K562 (cell line): ENCODE measurements around the gene POLD2. TPM values are rescaled to one million over a fixed set of nuclear protein-coding genes. Genes with fewer than 3 reads are reported as not detected.

Source experiments
- ATAC-seq: fragments of 200-7000 bp; cut with Tn5 transposase; 3 replicates; pipeline ENCODE4 v1.9.1; 2020; ENCODE audit warnings: moderate library complexity
- BruUV-seq: library from RNA; stranded (reverse); fragments of 400-500 nt; replicated peaks from 2 replicates; lab custom pipeline; 2021; lab: Mats Ljungman, UMichigan
- CTCF ChIA-PET: fragments of 300-600 bp; formaldehyde crosslinking; extraction: SDS; loops from one replicate; lab custom pipeline; 2021; ENCODE audit warnings: low intra/inter-chr PET ratio; lab: Yijun Ruan, JAX
- POLR2A ChIA-PET: fragments of 300-600, 350-650 bp; sonication (Branson Sonifier 250); formaldehyde crosslinking; extraction: SDS; loops from one replicate; lab custom pipeline; 2021; ENCODE audit warnings: antibody characterized with exemption, inconsistent platforms; lab: Yijun Ruan, JAX
- DNase-seq, 4 experiments: peaks; one replicate each; pipeline versions ENCODE4 v3.0.0 to v3.0.0-alpha.2; 2011 to 2018; ENCODE audit warnings: low spot score in 3 of 4, mixed read lengths in 3 of 4; ENCODE audit errors: extremely low read depth in 1 of 4
- FAIRE-seq: peaks from 2 replicates; lab custom pipeline; 2011; peaks lifted over from hg19 to GRCh38; lab: Jason Lieb, UNC
- H2AFZ ChIP-seq: 2 replicates; pipeline ENCODE4 v1.6.0; 2011; ENCODE audit warnings: low read depth, low read length, control low read depth, inconsistent platforms
- H3K27ac ChIP-seq: fragments of 200-600 bp; 3 replicates; pipeline ENCODE4 v1.8.0; 2011; ENCODE audit warnings: low read depth, mild to moderate bottlenecking, control low read depth, inconsistent platforms, low read length, moderate library complexity, mixed read lengths; ENCODE audit errors: extremely low read depth
- H3K27me3 ChIP-seq, 2 experiments: fragments of 300-600 bp in 1 of 2; 2 replicates in 1 of 2; 3 replicates in 1 of 2; pipeline versions ENCODE4 v1.6.0 to v1.8.0; 2011; ENCODE audit warnings: inconsistent platforms in 2 of 2, low read length in 2 of 2, mild to moderate bottlenecking in 1 of 2, mixed read lengths in 1 of 2, moderate library complexity in 1 of 2; ENCODE audit not compliant: control insufficient read depth in 2 of 2, insufficient read depth in 2 of 2
- H3K36me3 ChIP-seq: fragments of 300-600 bp; 3 replicates; pipeline ENCODE4 v1.8.0; 2011; ENCODE audit warnings: mild to moderate bottlenecking, low read length, inconsistent platforms; ENCODE audit not compliant: control insufficient read depth, insufficient read depth
- H3K4me1 ChIP-seq, 2 experiments: fragments of 200-600 bp in 1 of 2; replicated peaks in 1 of 2; 2 replicates in 1 of 2; 3 replicates in 1 of 2; pipeline versions ENCODE4 v1.5.1 to v1.8.0; 2011; ENCODE audit warnings: inconsistent platforms in 2 of 2, low read length in 2 of 2, mild to moderate bottlenecking in 1 of 2, mixed read lengths in 1 of 2, moderate library complexity in 1 of 2; ENCODE audit not compliant: control insufficient read depth in 2 of 2, insufficient read depth in 2 of 2
- H3K4me2 ChIP-seq: 2 replicates; pipeline ENCODE4 v1.6.1; 2011; ENCODE audit warnings: low read length, control low read depth, inconsistent platforms, mixed read lengths; ENCODE audit not compliant: insufficient read depth
- H3K4me3 ChIP-seq: fragments of 200-600 bp; sonication (generic), shearing (Covaris generic); 2 replicates; pipeline ENCODE4 v1.5.1; 2016; ENCODE audit warnings: control low read depth, inconsistent platforms
- H3K79me2 ChIP-seq: fragments of 200-600 bp; 3 replicates; pipeline ENCODE4 v1.8.0; 2011; ENCODE audit warnings: low read length, inconsistent platforms; ENCODE audit not compliant: control insufficient read depth, insufficient read depth
- H3K9ac ChIP-seq, 2 experiments: 2 replicates each; pipeline versions ENCODE4 v1.6.0 to v1.6.1; 2011; ENCODE audit warnings: low read depth in 2 of 2, low read length in 2 of 2, control low read depth in 1 of 2, inconsistent platforms in 1 of 2, mild to moderate bottlenecking in 1 of 2, mixed read lengths in 1 of 2; ENCODE audit not compliant: insufficient read depth in 1 of 2
- H3K9me1 ChIP-seq: one replicate; pipeline ENCODE4 v1.6.0; 2011; ENCODE audit warnings: inconsistent platforms, mild to moderate bottlenecking, low read length, moderate library complexity; ENCODE audit not compliant: control insufficient read depth, insufficient read depth
- H3K9me3 ChIP-seq: replicated peaks from 2 replicates; pipeline ENCODE4 v1.5.1; 2011; ENCODE audit warnings: low read depth, low read length, inconsistent platforms; ENCODE audit not compliant: control insufficient read depth, insufficient read depth
- H4K20me1 ChIP-seq: replicated peaks from 2 replicates; pipeline ENCODE4 v1.6.1; 2011; ENCODE audit warnings: low read length, inconsistent platforms, mixed read lengths; ENCODE audit not compliant: control insufficient read depth, insufficient read depth
- FOXJ2 ChIP-seq: fragments of 200-800 bp; sonication (Bioruptor generic); IDR thresholded peaks from 2 replicates; pipeline ENCODE4 v1.6.1; 2016; ENCODE audit warnings: missing genetic modification characterization, missing compliant biosample characterization
- JUN ChIP-seq, 2 experiments: sonication (generic) in 1 of 2; formaldehyde crosslinking in 1 of 2; IDR thresholded peaks; 2 replicates each; pipeline versions ENCODE4 v1.6.1 to v1.8.0; 2012 to 2022; ENCODE audit warnings: borderline replicate concordance in 2 of 2, mild to moderate bottlenecking in 2 of 2, improper control_type of control experiment in 1 of 2, low read depth in 1 of 2, low read length in 1 of 2, missing genetic modification reagents in 1 of 2
- NONO ChIP-seq, 2 experiments: fragments of 200-400 bp in 1 of 2; fragments of 450-650 bp in 1 of 2; formaldehyde crosslinking in 1 of 2; IDR thresholded peaks; 2 replicates each; pipeline ENCODE4 v1.6.1; 2017; ENCODE audit warnings: low read depth in 2 of 2, mild to moderate bottlenecking in 2 of 2, moderate library complexity in 2 of 2, low read length in 1 of 2
- SMAD1 ChIP-seq: fragments of 150-350 bp; IDR thresholded peaks from 2 replicates; pipeline ENCODE4 v1.6.1; 2014; ENCODE audit warnings: low read length, low read depth; ENCODE audit not compliant: partially characterized antibody
- TGIF2 ChIP-seq: sonication (generic); formaldehyde crosslinking; IDR thresholded peaks from 2 replicates; pipeline ENCODE4 v1.8.1; 2022; ENCODE audit warnings: mild to moderate bottlenecking, missing genetic modification reagents, moderate library complexity
- WHSC1 ChIP-seq: IDR thresholded peaks from one replicate; pipeline ENCODE4 v1.6.1; 2012; ENCODE audit warnings: low read length, control low read depth, inconsistent platforms
- ZNF778 ChIP-seq: fragments of 450-650 bp; formaldehyde crosslinking; IDR thresholded peaks from 2 replicates; pipeline ENCODE4 v1.4.0; 2020; ENCODE audit warnings: mild to moderate bottlenecking, moderate library complexity
- WGBS: fragments of 100-300 bp; shearing (Covaris generic); methylation state at CpG from one replicate; pipeline ENCODE4 v1.1.6; 2016; ENCODE audit warnings: low coverage, mixed read lengths; ENCODE audit not compliant: insufficient coverage; ENCODE audit errors: missing lambda C conversion rate; 5-methylcytosine and 5-hydroxymethylcytosine counted together
- in situ Hi-C: fragments of 300-500 bp; cut with MboI; formaldehyde crosslinking; loops from 4 replicates; pipeline ENCODE4 v1.15.0; 2018; ENCODE audit warnings: inconsistent platforms, mixed read lengths
- intact Hi-C: fragments of 100-400 bp; cut with micrococcal nuclease; formaldehyde crosslinking; loops from 2 replicates; pipeline ENCODE4 v1.14.2; 2022
- polyA plus RNA-seq, 8 experiments: library from polyadenylated mRNA; depleted of rRNA in 4 of 8; stranded (reverse) in 5 of 8; unstranded in 3 of 8; fragments of >200 nt; fragmentation: Nextera tagmentation in 2 of 8; fragmentation: Illumina TruSeq in 1 of 8; extraction: Ambion mirVana in 2 of 8; extraction: Trizol in 1 of 8; gene quantifications; 2 replicates each; pipeline versions ENCODE4 v1.2.1 to v1.2.3, GENCODE V29; 2011 to 2014; ENCODE audit warnings: inconsistent platforms in 1 of 8, missing spikeins in 1 of 8
- total RNA-seq, 7 experiments: library from RNA; depleted of rRNA in 6 of 7; stranded (reverse); fragments of >200 nt in 6 of 7; fragmentation: Illumina TruSeq in 2 of 7; extraction: Trizol in 2 of 7; gene quantifications; 2 replicates each; pipeline versions ENCODE4 v1.2.1 to v1.2.3, GENCODE V29; 2011 to 2021; ENCODE audit warnings: low replicate concordance in 1 of 7
- TF ChIP-seq, protein P1 (sequence below): fragments of 450-650 bp; IDR thresholded peaks from 2 replicates; pipeline ENCODE4 v1.6.1; 2016; ENCODE audit warnings: low read depth

The POLD2 gene
- total and polyA plus RNA-seq, 9 of the 15 experiments (the other 6 are each of a cell fraction or from before 2014, with no cell fraction given), result 29.7 to 259 (median 225) TPM

- Histone ChIP-seq H3K4me2 (no peak overlapping the region), H2AFZ (no peak overlapping the region; the same call in 1 of the 2 replicates), H3K9ac (no peak overlapping the region), H3K9me1 (no peaks in the 10 kb centered on the region), H3K27me3 (no peaks in the 10 kb centered on the region), H3K27ac (no peak overlapping the region), H3K4me3 (no peak overlapping the region), H4K20me1 (no peaks in the 10 kb centered on the region), H3K9me3 (no peaks in the 10 kb centered on the region), H3K79me2 (no peaks in the 10 kb centered on the region), H3K36me3 (no peaks in the 10 kb centered on the region), H3K4me1 (peaks cover 21 to 67% of the 10 kb centered on the region in 2 experiments)
- intact Hi-C loops, result loop anchor here (5.0 kb wide), 1 partner anchor 47 kb away; no protein-coding TSS in a partner anchor
- CTCF ChIA-PET, result no interaction called here
- ATAC-seq (no peak), DNase-seq (no peak), FAIRE-seq (no peak)
- 68% methylated on average over 18 of the region's 18 CpGs for WGBS
- in situ Hi-C loops, result no loop called here
- TF ChIP-seq TGIF2 (CRISPR knock-in tag) (no peak), NONO (IDR thresholded peaks at IDR 0.05; ENCODE audit: low read depth in 2 of 2, low read length in 1 of 2) (no peak), WHSC1 (no peak), FOXJ2 (tag) (no peak), SMAD1 (no peak), JUN (IDR thresholded peaks at IDR 0.05; ENCODE audit: borderline replicate concordance, low read depth, low read length) (no peak), JUN (CRISPR knock-in tag; IDR thresholded peaks at IDR 0.05; ENCODE audit: borderline replicate concordance) (no peak), ZNF778 (CRISPR knock-in tag) (no peak)
- TF ChIP-seq, protein P1, sequence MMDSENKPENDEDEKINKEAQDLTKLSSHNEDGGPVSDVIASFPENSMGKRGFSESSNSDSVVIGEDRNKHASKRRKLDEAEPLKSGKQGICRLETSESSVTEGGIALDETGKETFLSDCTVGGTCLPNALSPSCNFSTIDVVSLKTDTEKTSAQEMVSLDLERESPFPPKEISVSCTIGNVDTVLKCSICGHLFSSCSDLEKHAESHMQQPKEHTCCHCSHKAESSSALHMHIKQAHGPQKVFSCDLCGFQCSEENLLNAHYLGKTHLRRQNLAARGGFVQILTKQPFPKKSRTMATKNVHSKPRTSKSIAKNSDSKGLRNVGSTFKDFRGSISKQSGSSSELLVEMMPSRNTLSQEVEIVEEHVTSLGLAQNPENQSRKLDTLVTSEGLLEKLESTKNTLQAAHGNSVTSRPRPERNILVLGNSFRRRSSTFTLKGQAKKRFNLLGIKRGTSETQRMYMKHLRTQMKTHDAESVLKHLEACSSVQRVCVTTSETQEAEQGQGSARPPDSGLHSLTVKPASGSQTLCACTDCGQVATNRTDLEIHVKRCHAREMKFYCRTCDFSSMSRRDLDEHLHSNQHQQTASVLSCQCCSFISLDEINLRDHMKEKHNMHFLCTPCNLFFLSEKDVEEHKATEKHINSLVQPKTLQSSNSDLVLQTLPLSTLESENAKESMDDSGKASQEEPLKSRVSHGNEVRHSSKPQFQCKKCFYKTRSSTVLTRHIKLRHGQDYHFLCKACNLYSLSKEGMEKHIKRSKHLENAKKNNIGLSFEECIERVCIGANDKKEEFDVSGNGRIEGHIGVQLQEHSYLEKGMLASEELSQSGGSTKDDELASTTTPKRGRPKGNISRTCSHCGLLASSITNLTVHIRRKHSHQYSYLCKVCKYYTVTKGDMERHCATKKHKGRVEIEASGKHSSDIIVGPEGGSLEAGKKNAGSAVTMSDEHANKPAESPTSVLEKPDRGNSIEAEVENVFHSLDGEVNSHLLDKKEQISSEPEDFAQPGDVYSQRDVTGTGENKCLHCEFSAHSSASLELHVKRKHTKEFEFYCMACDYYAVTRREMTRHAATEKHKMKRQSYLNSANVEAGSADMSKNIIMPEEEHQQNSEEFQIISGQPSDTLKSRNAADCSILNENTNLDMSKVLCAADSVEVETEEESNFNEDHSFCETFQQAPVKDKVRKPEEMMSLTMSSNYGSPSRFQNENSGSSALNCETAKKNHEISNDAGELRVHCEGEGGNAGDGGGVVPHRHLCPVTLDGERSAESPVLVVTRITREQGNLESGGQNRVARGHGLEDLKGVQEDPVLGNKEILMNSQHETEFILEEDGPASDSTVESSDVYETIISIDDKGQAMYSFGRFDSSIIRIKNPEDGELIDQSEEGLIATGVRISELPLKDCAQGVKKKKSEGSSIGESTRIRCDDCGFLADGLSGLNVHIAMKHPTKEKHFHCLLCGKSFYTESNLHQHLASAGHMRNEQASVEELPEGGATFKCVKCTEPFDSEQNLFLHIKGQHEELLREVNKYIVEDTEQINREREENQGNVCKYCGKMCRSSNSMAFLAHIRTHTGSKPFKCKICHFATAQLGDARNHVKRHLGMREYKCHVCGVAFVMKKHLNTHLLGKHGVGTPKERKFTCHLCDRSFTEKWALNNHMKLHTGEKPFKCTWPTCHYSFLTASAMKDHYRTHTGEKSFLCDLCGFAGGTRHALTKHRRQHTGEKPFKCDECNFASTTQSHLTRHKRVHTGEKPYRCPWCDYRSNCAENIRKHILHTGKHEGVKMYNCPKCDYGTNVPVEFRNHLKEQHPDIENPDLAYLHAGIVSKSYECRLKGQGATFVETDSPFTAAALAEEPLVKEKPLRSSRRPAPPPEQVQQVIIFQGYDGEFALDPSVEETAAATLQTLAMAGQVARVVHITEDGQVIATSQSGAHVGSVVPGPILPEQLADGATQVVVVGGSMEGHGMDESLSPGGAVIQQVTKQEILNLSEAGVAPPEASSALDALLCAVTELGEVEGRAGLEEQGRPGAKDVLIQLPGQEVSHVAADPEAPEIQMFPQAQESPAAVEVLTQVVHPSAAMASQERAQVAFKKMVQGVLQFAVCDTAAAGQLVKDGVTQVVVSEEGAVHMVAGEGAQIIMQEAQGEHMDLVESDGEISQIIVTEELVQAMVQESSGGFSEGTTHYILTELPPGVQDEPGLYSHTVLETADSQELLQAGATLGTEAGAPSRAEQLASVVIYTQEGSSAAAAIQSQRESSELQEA, result no peak
- POLR2A ChIA-PET, result interaction anchor here (0.6 kb wide), 1 partner anchor 1623 kb away, joined by 3 read pairs; no protein-coding TSS in a partner anchor
- no TSS peak for BruUV-seq
Measured at GRCh38 chr7:44149571-44150465, 26.5 kb upstream of the POLD2 start.
